ENCODE measurements around the gene FAM47E. TPM values are rescaled to one million over a fixed set of nuclear protein-coding genes. Genes with fewer than 3 reads are reported as not detected.

FAM47E gene
- total and polyA plus RNA-seq, 9 donors: 0.64 to 2.4 (median 1.2) TPM

- Histone ChIP-seq H3K36me3 (ENCODE audit: control insufficient read depth, insufficient read depth, low read length) (peaks cover 6% of the 10 kb centered on the region), H3K27me3 (ENCODE audit: control insufficient read depth, insufficient read depth, low read length) (no peaks in the 10 kb centered on the region), H3K9me3 (replicated peaks; ENCODE audit: control insufficient read depth, low read depth, low read length) (no peaks in the 10 kb centered on the region), H3K4me3 (ENCODE audit: low read length) (peak overlapping the region; percentile 78), H3K4me1 (ENCODE audit: control insufficient read depth, insufficient read depth, low read length) (peaks cover 52% of the 10 kb centered on the region), H3K27ac (ENCODE audit: low read length) (peak overlapping the region; percentile 97)
- DNase-seq: no peak
- WGBS (ENCODE audit: insufficient coverage): 62% methylated on average over 5 of the region's 6 CpGs
These were observed 39.5 kb upstream of the FAM47E start for GRCh38 chr4:76211769-76212708.

- peak overlapping the region; percentile 78 for H3K4me3 ChIP-seq (ENCODE audit: low read length)
- peaks cover 6% of the 10 kb centered on the region for H3K36me3 ChIP-seq (ENCODE audit: control insufficient read depth, insufficient read depth, low read length)
- 0% methylated on average over 3 of the region's 14 CpGs for WGBS (ENCODE audit: insufficient coverage)
- peaks cover 54% of the 10 kb centered on the region for H3K4me1 ChIP-seq (ENCODE audit: control insufficient read depth, insufficient read depth, low read length)
- H3K9me3 ChIP-seq (replicated peaks; ENCODE audit: control insufficient read depth, low read depth, low read length): no peaks in the 10 kb centered on the region
- no peaks in the 10 kb centered on the region for H3K27me3 ChIP-seq (ENCODE audit: control insufficient read depth, insufficient read depth, low read length)
- no peak for DNase-seq
- peak overlapping the region; percentile 97 for H3K27ac ChIP-seq (ENCODE audit: low read length)
These were observed 38.6 kb upstream of the FAM47E start for GRCh38 chr4:76212851-76213414.

- Histone ChIP-seq H3K36me3 (ENCODE audit: control insufficient read depth, insufficient read depth, low read length) (peaks cover 6% of the 10 kb centered on the region), H3K4me3 (ENCODE audit: low read length) (peak within 1 kb of the TSS; percentile 78), H3K27ac (ENCODE audit: low read length) (peak within 1 kb of the TSS; percentile 97), H3K4me1 (ENCODE audit: control insufficient read depth, insufficient read depth, low read length) (peaks cover 50% of the 10 kb centered on the region), H3K9me3 (replicated peaks; ENCODE audit: control insufficient read depth, low read depth, low read length) (no peaks in the 10 kb centered on the region), H3K27me3 (ENCODE audit: control insufficient read depth, insufficient read depth, low read length) (no peaks in the 10 kb centered on the region)
- WGBS (ENCODE audit: insufficient coverage): under 1% methylated on average over 93 of the region's 94 CpGs
- peak; percentile 94 for DNase-seq
These were observed 37.9 kb upstream of the FAM47E start, which contains the start of gene SCARB2 for GRCh38 chr4:76213415-76214176. TSS of gene SCARB2 (minus strand) at chr4:76213824. CDS start at chr4:76213543, 281 bp downstream.

GRCh38 chr4:76214177-76214675, 37.3 kb upstream of the FAM47E start:
- no peak for DNase-seq
- Histone ChIP-seq H3K36me3 (ENCODE audit: control insufficient read depth, insufficient read depth, low read length) (peaks cover 6% of the 10 kb centered on the region), H3K27me3 (ENCODE audit: control insufficient read depth, insufficient read depth, low read length) (no peaks in the 10 kb centered on the region), H3K9me3 (replicated peaks; ENCODE audit: control insufficient read depth, low read depth, low read length) (no peaks in the 10 kb centered on the region), H3K4me3 (ENCODE audit: low read length) (peak overlapping the region; percentile 72), H3K27ac (ENCODE audit: low read length) (peak overlapping the region; percentile 96), H3K4me1 (ENCODE audit: control insufficient read depth, insufficient read depth, low read length) (peaks cover 47% of the 10 kb centered on the region)
- WGBS (ENCODE audit: insufficient coverage): 33% methylated on average over 5 of the region's 10 CpGs

GRCh38 chr4:76215077-76215476, 36.4 kb upstream of the FAM47E start:
- DNase-seq: no peak
- Histone ChIP-seq H3K9me3 (replicated peaks; ENCODE audit: control insufficient read depth, low read depth, low read length) (no peaks in the 10 kb centered on the region), H3K4me1 (ENCODE audit: control insufficient read depth, insufficient read depth, low read length) (peaks cover 41% of the 10 kb centered on the region), H3K36me3 (ENCODE audit: control insufficient read depth, insufficient read depth, low read length) (no peaks in the 10 kb centered on the region), H3K4me3 (ENCODE audit: low read length) (no peak overlapping the region), H3K27me3 (ENCODE audit: control insufficient read depth, insufficient read depth, low read length) (no peaks in the 10 kb centered on the region), H3K27ac (ENCODE audit: low read length) (no peak overlapping the region)
- WGBS (ENCODE audit: insufficient coverage): no CpG with 5 or more reads among the region's 3 CpGs

GRCh38 chr4:76216524-76216923, 35.0 kb upstream of the FAM47E start:
- H3K9me3 ChIP-seq (replicated peaks; ENCODE audit: control insufficient read depth, low read depth, low read length): no peaks in the 10 kb centered on the region
- H3K4me3 ChIP-seq (ENCODE audit: low read length): no peak overlapping the region
- H3K27ac ChIP-seq (ENCODE audit: low read length): no peak overlapping the region
- 78% methylated on average over 1 of the region's 2 CpGs for WGBS (ENCODE audit: insufficient coverage)
- H3K4me1 ChIP-seq (ENCODE audit: control insufficient read depth, insufficient read depth, low read length): peaks cover 35% of the 10 kb centered on the region
- no peaks in the 10 kb centered on the region for H3K27me3 ChIP-seq (ENCODE audit: control insufficient read depth, insufficient read depth, low read length)
- peak; percentile 51 for DNase-seq
- H3K36me3 ChIP-seq (ENCODE audit: control insufficient read depth, insufficient read depth, low read length): no peaks in the 10 kb centered on the region

GRCh38 chr4:76216975-76217814, 34.3 kb upstream of the FAM47E start:
- H3K4me1 ChIP-seq (ENCODE audit: control insufficient read depth, insufficient read depth, low read length): peaks cover 28% of the 10 kb centered on the region
- no peaks in the 10 kb centered on the region for H3K27me3 ChIP-seq (ENCODE audit: control insufficient read depth, insufficient read depth, low read length)
- H3K36me3 ChIP-seq (ENCODE audit: control insufficient read depth, insufficient read depth, low read length): no peaks in the 10 kb centered on the region
- no peak overlapping the region for H3K27ac ChIP-seq (ENCODE audit: low read length)
- 58% methylated on average over 4 of the region's 6 CpGs for WGBS (ENCODE audit: insufficient coverage)
- no peak for DNase-seq
- H3K9me3 ChIP-seq (replicated peaks; ENCODE audit: control insufficient read depth, low read depth, low read length): no peaks in the 10 kb centered on the region
- no peak overlapping the region for H3K4me3 ChIP-seq (ENCODE audit: low read length)

GRCh38 chr4:76219299-76220055, 32.0 kb upstream of the FAM47E start:
- no peak for DNase-seq
- Histone ChIP-seq H3K9me3 (replicated peaks; ENCODE audit: control insufficient read depth, low read depth, low read length) (no peaks in the 10 kb centered on the region), H3K36me3 (ENCODE audit: control insufficient read depth, insufficient read depth, low read length) (no peaks in the 10 kb centered on the region), H3K4me1 (ENCODE audit: control insufficient read depth, insufficient read depth, low read length) (peaks cover 18% of the 10 kb centered on the region), H3K27ac (ENCODE audit: low read length) (no peak overlapping the region), H3K4me3 (ENCODE audit: low read length) (no peak overlapping the region), H3K27me3 (ENCODE audit: control insufficient read depth, insufficient read depth, low read length) (no peaks in the 10 kb centered on the region)
- 41% methylated on average over 3 of the region's 7 CpGs for WGBS (ENCODE audit: insufficient coverage)

GRCh38 chr4:76224171-76224570, 27.4 kb upstream of the FAM47E start:
- H3K27ac ChIP-seq (ENCODE audit: low read length): no peak overlapping the region
- no peaks in the 10 kb centered on the region for H3K4me1 ChIP-seq (ENCODE audit: control insufficient read depth, insufficient read depth, low read length)
- H3K9me3 ChIP-seq (replicated peaks; ENCODE audit: control insufficient read depth, low read depth, low read length): no peaks in the 10 kb centered on the region
- no CpG with 5 or more reads among the region's 3 CpGs for WGBS (ENCODE audit: insufficient coverage)
- H3K4me3 ChIP-seq (ENCODE audit: low read length): no peak overlapping the region
- no peaks in the 10 kb centered on the region for H3K36me3 ChIP-seq (ENCODE audit: control insufficient read depth, insufficient read depth, low read length)
- no peaks in the 10 kb centered on the region for H3K27me3 ChIP-seq (ENCODE audit: control insufficient read depth, insufficient read depth, low read length)
- DNase-seq: no peak

Measured in muscle of leg (tissue), 11 donors.